ENCODE results near the gene FBXO17. TPM values are rescaled to one million over a fixed set of nuclear protein-coding genes. Genes with fewer than 3 reads are reported as not detected.
"Not testable (repeated sequence)": the region's sequence is repeated elsewhere in the genome, so short reads cannot be mapped to it uniquely, and the experiment has no call there.

Gene FBXO17
- total and polyA plus RNA-seq, 12 donors: 4.1 to 18.7 (median 9.4) TPM

GRCh38 chr19:38941979-38942378, 33.6 kb downstream of the FBXO17 start:
- intact Hi-C loops (cut with DNase I): no loop called here
- WGBS, 4 donors: 68 to 88% (median 83%) methylated on average over 2 of the region's 2 CpGs

GRCh38 chr19:38941466-38941865, 34.1 kb downstream of the FBXO17 start:
- H3K4me1 ChIP-seq (replicated peaks in 1 of 2); DNase-seq; H3K27ac ChIP-seq; H3K36me3 ChIP-seq (replicated peaks in 1 of 2); H3K4me3 ChIP-seq; H3K27me3 ChIP-seq; H3K9me3 ChIP-seq (replicated peaks in 1 of 3); intact Hi-C loops (cut with DNase I): not testable (repeated sequence)
- WGBS, 4 donors: 72 to 90% (median 79%) methylated on average over 4 to 5 of the region's 5 CpGs

More at GRCh38 chr19:38941979-38942378, 33.6 kb downstream of the FBXO17 start:
- peaks cover 0 to 5% of the 10 kb centered on the region in 2 donors for H3K36me3 ChIP-seq (replicated peaks in 1 of 2)
- no peak for DNase-seq
- no peak overlapping the region for H3K27ac ChIP-seq
- no peaks in the 10 kb centered on the region for H3K9me3 ChIP-seq (replicated peaks in 1 of 3)
- H3K27me3 ChIP-seq: no peaks in the 10 kb centered on the region
- TF ChIP-seq POLR2A (IDR thresholded peaks at IDR 0.05): no peak
- TF ChIP-seq CTCF (IDR thresholded peaks at IDR 0.05): no peak
- H3K4me1 ChIP-seq (replicated peaks in 1 of 2): no peaks in the 10 kb centered on the region
- H3K4me3 ChIP-seq: no peak overlapping the region

GRCh38 chr19:38939957-38940356, 35.6 kb downstream of the FBXO17 start:
- Histone ChIP-seq H3K27ac (no peak overlapping the region), H3K36me3 (replicated peaks in 1 of 2) (peaks cover 0 to 5% of the 10 kb centered on the region in 2 donors), H3K4me1 (replicated peaks in 1 of 2) (no peaks in the 10 kb centered on the region), H3K27me3 (no peaks in the 10 kb centered on the region), H3K4me3 (no peak overlapping the region), H3K9me3 (replicated peaks in 1 of 3) (no peaks in the 10 kb centered on the region)
- intact Hi-C loops (cut with DNase I): no loop called here
- 47 to 49% (median 48%) methylated on average over 5 of the region's 5 CpGs for WGBS, 4 donors
- DNase-seq: no peak
- no peak for TF ChIP-seq CTCF (IDR thresholded peaks at IDR 0.05)
- no peak for TF ChIP-seq POLR2A (IDR thresholded peaks at IDR 0.05)

- Histone ChIP-seq H3K36me3 (replicated peaks in 1 of 2) (peaks cover 0 to 9% of the 10 kb centered on the region in 2 donors), H3K4me1 (replicated peaks in 1 of 2) (peaks cover 8 to 27% of the 10 kb centered on the region in 2 donors), H3K9me3 (replicated peaks in 1 of 3) (no peaks in the 10 kb centered on the region), H3K27me3 (no peaks in the 10 kb centered on the region), H3K27ac (no peak overlapping the region), H3K4me3 (no peak overlapping the region)
- intact Hi-C loops (cut with DNase I): no loop called here
- no peak for TF ChIP-seq POLR2A (IDR thresholded peaks at IDR 0.05)
- TF ChIP-seq CTCF (IDR thresholded peaks at IDR 0.05): no peak
- DNase-seq: no peak
- 62 to 85% (median 73%) methylated on average over 4 of the region's 4 CpGs for WGBS, 4 donors
Observed at GRCh38 chr19:38933544-38933943, 42.0 kb downstream of the FBXO17 start.

GRCh38 chr19:38932425-38933179, 42.9 kb downstream of the FBXO17 start:
- peak in 3 of 7 donors; percentile 30 to 42 (median 38) for DNase-seq
- no peak overlapping the region for H3K4me3 ChIP-seq
- TF ChIP-seq CTCF (IDR thresholded peaks at IDR 0.05) (peak in 3 of 6 experiments; percentile 14 to 31 (median 21)), POLR2A (IDR thresholded peaks at IDR 0.05) (no peak)
- H3K27me3 ChIP-seq: no peaks in the 10 kb centered on the region
- H3K9me3 ChIP-seq (replicated peaks in 1 of 3): no peaks in the 10 kb centered on the region
- H3K4me1 ChIP-seq (replicated peaks in 1 of 2): peaks cover 8 to 27% of the 10 kb centered on the region in 2 donors
- H3K27ac ChIP-seq: no peak overlapping the region
- H3K36me3 ChIP-seq (replicated peaks in 1 of 2): peaks cover 0 to 9% of the 10 kb centered on the region in 2 donors
- intact Hi-C loops (cut with DNase I): no loop called here
- WGBS, 4 donors: 84 to 93% (median 90%) methylated on average over 4 to 29 of the region's 29 CpGs

All from adrenal gland (tissue), 12 donors.